OCI-LY7 (cell line): ENCODE results near the gene SPSB1.

Source experiments
- CTCF ChIP-seq: fragments of 200-600 bp; sonication (generic); conservative IDR thresholded peaks from 2 replicates; pipeline ENCODE4 v1.5.1; 2014; ENCODE audit warnings: mild to moderate bottlenecking, antibody characterized with exemption, low read length, moderate library complexity, mixed read lengths
- EZH2phosphoT487 ChIP-seq: fragments of 200-600 bp; sonication (generic); IDR thresholded peaks from 2 replicates; pipeline ENCODE4 v1.6.1; 2018; ENCODE audit warnings: low read depth, borderline replicate concordance, mild to moderate bottlenecking, mixed run types, antibody characterized with exemption, low read length, moderate library complexity, mixed read lengths

- TF ChIP-seq CTCF (no peak), EZH2phosphoT487 (no peak)
Measured at GRCh38 chr1:9246215-9246614, 46.5 kb upstream of the SPSB1 start.
